NT2/D1 (cell line): ENCODE measurements around the gene SLC25A25.

Experiments
- SUZ12 ChIP-seq: IDR thresholded peaks from 2 replicates; pipeline ENCODE4 v1.6.1; 2011; ENCODE audit not compliant: insufficient read length, insufficient read depth; ENCODE audit errors: extremely low read depth
- YY1 ChIP-seq: IDR thresholded peaks from 2 replicates; pipeline ENCODE4 v1.6.1; 2011; ENCODE audit not compliant: insufficient read length, insufficient read depth
- ZNF274 ChIP-seq: IDR thresholded peaks from 2 replicates; pipeline ENCODE4 v1.6.1; 2011; ENCODE audit warnings: mild to moderate bottlenecking, low read depth, low read length

DNA sequence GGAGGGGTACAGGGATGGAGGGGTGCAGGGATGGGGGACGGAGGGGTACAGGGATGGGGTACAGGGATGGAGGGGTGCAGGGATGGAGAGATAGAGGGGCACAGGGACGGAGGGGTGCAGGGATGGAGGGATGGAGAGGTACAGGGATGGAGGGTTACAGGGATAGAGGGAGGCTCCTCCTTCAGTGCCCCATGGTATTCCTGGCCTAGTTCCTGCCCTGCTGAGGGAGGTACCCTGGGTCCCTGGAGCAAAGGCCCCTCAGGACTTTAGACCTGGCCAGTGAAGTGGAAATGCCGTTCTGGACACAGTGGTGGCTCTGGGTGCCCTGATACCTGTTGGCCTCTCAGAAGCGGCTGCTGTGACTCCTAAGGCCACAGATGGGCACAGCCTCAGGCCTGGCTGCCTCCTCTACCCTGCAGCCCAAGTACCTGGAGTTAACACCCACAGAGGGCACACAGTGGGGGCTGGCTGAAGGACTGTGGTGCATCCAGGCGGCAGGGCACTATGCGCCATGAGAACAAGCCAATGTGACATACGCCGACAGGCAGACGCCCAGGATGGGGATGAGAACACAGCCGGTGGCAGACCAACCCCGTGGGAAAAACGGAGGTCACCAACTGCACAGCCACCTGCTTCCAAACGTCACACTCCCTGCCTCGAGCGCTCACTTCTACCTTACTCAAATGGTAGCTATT, 51.1 kb downstream of the SLC25A25 start:
- TF ChIP-seq ZNF274 (no peak), YY1 (no peak), SUZ12 (no peak)
